GM23338 (cell line): ENCODE data around the gene PER3. TPM values are rescaled to one million over a fixed set of nuclear protein-coding genes. Genes with fewer than 3 reads are reported as not detected.

Source experiments
- ATAC-seq: fragments of 200-7000 bp; cut with Tn5 transposase; 3 replicates; pipeline ENCODE4 v1.9.1; 2020
- DNase-seq: peaks from one replicate; pipeline ENCODE4 v3.0.0-alpha.2; 2015; ENCODE audit warnings: low spot score
- H2AFZ ChIP-seq: fragments of 200-600 bp; sonication (generic); 2 replicates; pipeline ENCODE4 v1.8.0; 2016; ENCODE audit warnings: antibody characterized with exemption, mild to moderate bottlenecking, moderate library complexity
- H3F3A ChIP-seq: fragments of 200-600 bp; sonication (generic); replicated peaks from 2 replicates; pipeline ENCODE4 v1.8.0; 2017; ENCODE audit warnings: antibody characterized with exemption, mixed run types, low read depth
- H3K27ac ChIP-seq: fragments of 200-600 bp; sonication (generic); 2 replicates; pipeline ENCODE4 v1.6.1; 2016; ENCODE audit warnings: low read depth
- H3K27me3 ChIP-seq: fragments of 200-600 bp; sonication (generic); 2 replicates; pipeline ENCODE4 v1.8.0; 2016; ENCODE audit warnings: mild to moderate bottlenecking, mixed run types, moderate library complexity; ENCODE audit not compliant: insufficient read depth
- H3K36me3 ChIP-seq: fragments of 200-600 bp; sonication (generic); 2 replicates; pipeline ENCODE4 v1.8.0; 2016; ENCODE audit warnings: mild to moderate bottlenecking; ENCODE audit not compliant: insufficient read depth
- H3K4me1 ChIP-seq: fragments of 200-600 bp; sonication (generic); 2 replicates; pipeline ENCODE4 v1.8.0; 2016; ENCODE audit warnings: mild to moderate bottlenecking, moderate library complexity; ENCODE audit not compliant: insufficient read depth
- H3K4me2 ChIP-seq: fragments of 200-600 bp; sonication (generic); 2 replicates; pipeline ENCODE4 v1.7.1; 2017; ENCODE audit warnings: mixed run types
- H3K4me3 ChIP-seq: fragments of 200-600 bp; sonication (generic); 2 replicates; pipeline ENCODE4 v1.6.1; 2016; ENCODE audit warnings: mixed run types
- H3K79me2 ChIP-seq: fragments of 200-600 bp; sonication (generic); replicated peaks from 2 replicates; pipeline ENCODE4 v1.8.0; 2017; ENCODE audit warnings: mild to moderate bottlenecking; ENCODE audit not compliant: insufficient read depth
- H3K9me2 ChIP-seq: fragments of 200-600 bp; sonication (generic); 2 replicates; pipeline ENCODE4 v1.8.0; 2017; ENCODE audit not compliant: insufficient read depth
- H4K20me1 ChIP-seq: fragments of 200-600 bp; sonication (generic); replicated peaks from 2 replicates; pipeline ENCODE4 v1.8.0; 2017; ENCODE audit warnings: mild to moderate bottlenecking; ENCODE audit not compliant: insufficient read depth
- H3K27ac Mint-ChIP-seq: 2 replicates; pipeline ENCODE4 v1.8.0; 2020; ENCODE audit warnings: inconsistent platforms, mild to moderate bottlenecking, moderate library complexity, mixed read lengths
- H3K27me3 Mint-ChIP-seq: 3 replicates; pipeline ENCODE4 v1.8.0; 2022; ENCODE audit warnings: low read depth, mild to moderate bottlenecking, moderate library complexity, mixed read lengths, inconsistent platforms; ENCODE audit not compliant: insufficient read depth, poor library complexity
- H3K36me3 Mint-ChIP-seq: 3 replicates; pipeline ENCODE4 v1.8.0; 2021; ENCODE audit warnings: low read depth, mild to moderate bottlenecking, inconsistent platforms, moderate library complexity, mixed read lengths
- H3K4me1 Mint-ChIP-seq: 3 replicates; pipeline ENCODE4 v1.8.0; 2020; ENCODE audit warnings: mild to moderate bottlenecking, inconsistent platforms, mixed read lengths
- H3K4me3 Mint-ChIP-seq: 3 replicates; pipeline ENCODE4 v1.8.0; 2021; ENCODE audit warnings: moderate library complexity, mild to moderate bottlenecking, inconsistent platforms, mixed read lengths
- H3K9me3 Mint-ChIP-seq: 3 replicates; pipeline ENCODE4 v1.8.0; 2020; ENCODE audit warnings: moderate library complexity, mild to moderate bottlenecking, inconsistent platforms, mixed read lengths
- CREB1 ChIP-seq: fragments of 250-450 bp; sonication (Bioruptor Pico); IDR thresholded peaks from 2 replicates; pipeline ENCODE4 v1.5.0; 2020; ENCODE audit warnings: low read depth, mild to moderate bottlenecking, moderate library complexity
- EZH2 ChIP-seq: fragments of 200-600 bp; sonication (generic); IDR thresholded peaks from one replicate; pipeline ENCODE4 v1.8.0; 2017; ENCODE audit warnings: antibody characterized with exemption, mild to moderate bottlenecking, low read depth; ENCODE audit not compliant: unreplicated experiment
- EZH2phosphoT487 ChIP-seq: fragments of 200-600 bp; sonication (generic); IDR thresholded peaks from one replicate; pipeline ENCODE4 v1.8.1; 2018; ENCODE audit warnings: antibody characterized with exemption; ENCODE audit not compliant: unreplicated experiment
- JUNB ChIP-seq: IDR thresholded peaks from one replicate; pipeline ENCODE4 v1.6.1; 2016; ENCODE audit warnings: antibody characterized with exemption; ENCODE audit not compliant: unreplicated experiment
- NANOG ChIP-seq: IDR thresholded peaks from 2 replicates; pipeline ENCODE4 v1.6.1; 2016; ENCODE audit warnings: antibody characterized with exemption, borderline replicate concordance
- POLR2AphosphoS5 ChIP-seq: IDR thresholded peaks from 2 replicates; pipeline ENCODE4 v1.6.1; 2016; ENCODE audit warnings: antibody characterized with exemption, low read depth
- REST ChIP-seq: IDR thresholded peaks from one replicate; pipeline ENCODE4 v1.6.1; 2018; ENCODE audit warnings: antibody characterized with exemption; ENCODE audit not compliant: unreplicated experiment
- ZNF114 ChIP-seq: fragments of 250-450 bp; sonication (Bioruptor Pico); IDR thresholded peaks from 2 replicates; pipeline ENCODE4 v1.5.0; 2020; ENCODE audit warnings: mild to moderate bottlenecking, moderate library complexity
- ZNF331 ChIP-seq: fragments of 250-450 bp; sonication (Bioruptor Pico); IDR thresholded peaks from 2 replicates; pipeline ENCODE4 v1.5.0; 2020; ENCODE audit warnings: low read depth, mild to moderate bottlenecking, moderate library complexity
- ZNF462 ChIP-seq: fragments of 250-450 bp; sonication (Bioruptor Pico); IDR thresholded peaks from 2 replicates; pipeline ENCODE4 v1.5.0; 2020; ENCODE audit warnings: mild to moderate bottlenecking, moderate library complexity
- polyA plus RNA-seq: library from polyadenylated mRNA; unstranded; fragments of >200 nt; fragmentation: Nextera tagmentation; extraction: Ambion mirVana; gene quantifications from 2 replicates; pipeline ENCODE4 v1.2.1, GENCODE V29; 2016
- total RNA-seq: library from RNA; depleted of rRNA; stranded (reverse); fragments of >200 nt; shearing (Covaris generic); gene quantifications from 2 replicates; pipeline ENCODE4 v1.2.3, GENCODE V29; 2014
- TF ChIP-seq, protein P1 (sequence below): IDR thresholded peaks from 2 replicates; pipeline ENCODE4 v1.6.1; 2016; ENCODE audit warnings: antibody characterized with exemption
- TF ChIP-seq, protein P2 (sequence below), 2 experiments: fragments of 200-600 bp in 1 of 2; sonication (generic) in 1 of 2; conservative IDR thresholded peaks; 2 replicates each; pipeline versions ENCODE4 v1.5.1 to v1.6.1; 2016 to 2017; ENCODE audit warnings: antibody characterized with exemption in 2 of 2, low read depth in 2 of 2, mild to moderate bottlenecking in 2 of 2, moderate library complexity in 1 of 2

PER3 gene
- total and polyA plus RNA-seq, 2 experiments from 2014 or later, result 6.1 to 16.4 TPM

DNA sequence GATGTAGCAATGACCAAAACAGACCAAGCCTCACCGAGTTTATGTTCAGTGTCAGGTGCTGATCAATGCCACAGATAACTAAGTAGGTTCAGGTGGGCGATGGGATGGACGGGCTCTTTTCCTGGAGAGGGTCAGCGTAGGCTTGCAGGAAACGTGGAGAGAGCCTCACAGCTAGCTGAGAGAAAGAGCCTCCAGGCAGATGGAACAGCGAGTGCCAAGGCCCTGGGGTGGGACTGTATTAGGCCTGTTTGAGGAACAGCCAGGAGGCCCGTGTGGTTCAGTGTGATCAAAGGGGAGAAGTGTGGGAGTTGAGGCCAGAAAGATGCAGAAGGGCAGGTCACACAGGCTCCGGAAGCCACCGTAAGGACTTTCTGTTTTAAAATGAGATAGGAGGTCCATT lies 76.0 kb downstream of the PER3 start:
- Histone ChIP-seq H3F3A (no peaks in the 10 kb centered on the region), H3K9me2 (no peaks in the 10 kb centered on the region), H3K4me2 (no peak overlapping the region), H3K4me1 (no peaks in the 10 kb centered on the region), H3K27me3 (no peaks in the 10 kb centered on the region), H3K79me2 (no peaks in the 10 kb centered on the region), H3K4me3 (no peak overlapping the region), H2AFZ (no peak overlapping the region), H3K36me3 (no peaks in the 10 kb centered on the region), H4K20me1 (no peaks in the 10 kb centered on the region), H3K27ac (no peak overlapping the region)
- Mint-ChIP-seq H3K9me3 (no peaks in the 10 kb centered on the region; the same call in 2 of the 3 replicates), H3K27ac (no peak overlapping the region), H3K27me3 (peaks cover 3% of the 10 kb centered on the region), H3K36me3 (no peaks in the 10 kb centered on the region), H3K4me1 (peaks cover 5% of the 10 kb centered on the region), H3K4me3 (no peak overlapping the region)
- DNase-seq (no peak), ATAC-seq (no peak)
- TF ChIP-seq CREB1 (CRISPR knock-in tag) (no peak), POLR2AphosphoS5 (no peak), NANOG (no peak), EZH2phosphoT487 (no peak), REST (no peak), ZNF114 (CRISPR knock-in tag) (no peak), EZH2 (no peak), ZNF462 (CRISPR knock-in tag) (no peak), JUNB (no peak), ZNF331 (CRISPR knock-in tag) (no peak)
- TF ChIP-seq, protein P1, sequence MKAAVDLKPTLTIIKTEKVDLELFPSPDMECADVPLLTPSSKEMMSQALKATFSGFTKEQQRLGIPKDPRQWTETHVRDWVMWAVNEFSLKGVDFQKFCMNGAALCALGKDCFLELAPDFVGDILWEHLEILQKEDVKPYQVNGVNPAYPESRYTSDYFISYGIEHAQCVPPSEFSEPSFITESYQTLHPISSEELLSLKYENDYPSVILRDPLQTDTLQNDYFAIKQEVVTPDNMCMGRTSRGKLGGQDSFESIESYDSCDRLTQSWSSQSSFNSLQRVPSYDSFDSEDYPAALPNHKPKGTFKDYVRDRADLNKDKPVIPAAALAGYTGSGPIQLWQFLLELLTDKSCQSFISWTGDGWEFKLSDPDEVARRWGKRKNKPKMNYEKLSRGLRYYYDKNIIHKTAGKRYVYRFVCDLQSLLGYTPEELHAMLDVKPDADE, result no peak
- TF ChIP-seq, protein P2, sequence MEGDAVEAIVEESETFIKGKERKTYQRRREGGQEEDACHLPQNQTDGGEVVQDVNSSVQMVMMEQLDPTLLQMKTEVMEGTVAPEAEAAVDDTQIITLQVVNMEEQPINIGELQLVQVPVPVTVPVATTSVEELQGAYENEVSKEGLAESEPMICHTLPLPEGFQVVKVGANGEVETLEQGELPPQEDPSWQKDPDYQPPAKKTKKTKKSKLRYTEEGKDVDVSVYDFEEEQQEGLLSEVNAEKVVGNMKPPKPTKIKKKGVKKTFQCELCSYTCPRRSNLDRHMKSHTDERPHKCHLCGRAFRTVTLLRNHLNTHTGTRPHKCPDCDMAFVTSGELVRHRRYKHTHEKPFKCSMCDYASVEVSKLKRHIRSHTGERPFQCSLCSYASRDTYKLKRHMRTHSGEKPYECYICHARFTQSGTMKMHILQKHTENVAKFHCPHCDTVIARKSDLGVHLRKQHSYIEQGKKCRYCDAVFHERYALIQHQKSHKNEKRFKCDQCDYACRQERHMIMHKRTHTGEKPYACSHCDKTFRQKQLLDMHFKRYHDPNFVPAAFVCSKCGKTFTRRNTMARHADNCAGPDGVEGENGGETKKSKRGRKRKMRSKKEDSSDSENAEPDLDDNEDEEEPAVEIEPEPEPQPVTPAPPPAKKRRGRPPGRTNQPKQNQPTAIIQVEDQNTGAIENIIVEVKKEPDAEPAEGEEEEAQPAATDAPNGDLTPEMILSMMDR (conservative IDR thresholded peaks at IDR 0.05; ENCODE audit: low read depth in 2 of 2), result no peak
